Hematopoietic multipotent progenitor cell (in vitro differentiated cells): Measurements from ENCODE around the gene MMP25. TPM values are rescaled to one million over a fixed set of nuclear protein-coding genes. Genes with fewer than 3 reads are reported as not detected.
A peak's percentile ranks its signal among the peaks of the same experiment; 100 is the strongest.

Experiments
- DNase-seq, 3 donors: peaks; one replicate each; pipeline ENCODE4 v3.0.0-alpha.2; 2011 to 2015; ENCODE audit warnings: low read depth in 2 of 3, low spot score in 2 of 3
- total RNA-seq: library from RNA; depleted of rRNA; stranded (reverse); fragments of >200 nt; gene quantifications from one replicate; pipeline ENCODE4 v1.2.3, GENCODE V29; 2012

MMP25 gene
- total RNA-seq, 1 donor, result 0.27 TPM

DNA sequence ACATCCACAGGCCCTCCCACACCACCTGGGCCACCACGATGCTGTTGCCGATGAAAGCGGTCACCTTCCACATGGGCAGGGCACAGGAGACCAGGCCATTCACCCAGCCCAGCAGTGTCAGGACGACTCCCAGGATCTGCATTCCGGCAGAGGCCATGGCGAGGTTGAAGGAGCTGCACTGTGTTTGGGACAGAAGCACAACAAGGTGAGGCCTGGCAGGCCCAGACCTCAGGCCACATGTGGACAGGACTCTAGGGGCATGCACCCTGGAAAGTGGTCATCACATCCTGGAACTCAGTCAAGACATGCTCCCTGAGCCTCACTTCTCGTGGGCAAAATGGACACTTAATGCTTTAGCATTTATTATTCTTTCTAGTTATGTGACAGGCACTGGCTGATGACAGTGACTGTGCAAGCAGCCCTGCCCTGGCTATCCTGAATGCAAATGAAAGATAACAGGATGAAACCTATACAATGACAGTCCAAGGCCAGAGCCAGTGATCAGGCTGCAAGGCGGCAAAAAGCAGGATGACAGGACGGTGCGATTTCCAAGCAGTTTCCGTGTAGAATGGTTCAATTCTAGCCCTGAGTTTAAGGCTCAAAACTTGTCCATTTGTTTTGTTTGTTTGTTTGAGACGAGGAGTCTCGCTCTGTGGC, 30.4 kb upstream of the MMP25 start:
- no peak for DNase-seq

GRCh38 chr16:3017344-3017743, 29.0 kb upstream of the MMP25 start:
- DNase-seq, result no peak

DNA sequence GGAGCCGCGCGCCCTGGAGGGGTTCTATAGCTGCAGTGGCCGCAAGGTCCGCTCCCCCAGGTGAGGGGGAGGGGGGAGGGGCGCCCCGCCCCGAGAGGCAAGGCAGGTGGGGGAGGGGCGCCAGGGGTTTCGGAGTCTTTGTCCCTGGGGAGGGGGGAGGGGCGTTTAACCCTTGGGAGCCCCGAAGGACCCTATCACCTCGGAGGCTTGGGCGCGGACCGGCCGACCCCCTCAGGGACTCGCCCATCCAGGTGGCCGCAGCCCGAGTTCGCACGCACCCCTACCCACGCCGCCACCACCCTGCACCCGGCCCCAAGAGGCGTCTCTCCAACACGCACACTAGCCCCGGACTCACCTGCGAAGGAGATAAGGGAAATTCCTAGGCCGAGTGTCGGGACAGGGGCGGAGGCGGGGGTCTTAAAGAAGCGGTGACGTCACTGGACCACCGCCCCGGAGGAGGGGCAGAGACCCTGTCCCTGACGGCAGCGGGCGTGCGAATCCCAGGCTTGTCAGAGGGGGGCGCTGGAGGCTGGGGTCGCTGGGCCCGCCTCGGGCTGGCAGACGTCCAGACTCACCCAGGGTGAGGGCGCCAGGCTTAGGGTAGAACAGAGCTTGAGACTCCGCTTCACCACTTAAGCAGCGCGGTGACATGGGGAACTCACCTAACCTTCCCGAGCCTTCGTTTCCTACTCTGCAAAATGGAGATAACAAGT, 28.4 kb upstream of the MMP25 start, which contains the start of gene CLDN6:
CLDN6 (minus strand) TSS at position 390 of the 713 bp plus-strand sequence. CDS start 2,162 bp downstream, outside the sequence.
- DNase-seq, result peak in 2 of 3 donors; percentile 71 to 72

DNA sequence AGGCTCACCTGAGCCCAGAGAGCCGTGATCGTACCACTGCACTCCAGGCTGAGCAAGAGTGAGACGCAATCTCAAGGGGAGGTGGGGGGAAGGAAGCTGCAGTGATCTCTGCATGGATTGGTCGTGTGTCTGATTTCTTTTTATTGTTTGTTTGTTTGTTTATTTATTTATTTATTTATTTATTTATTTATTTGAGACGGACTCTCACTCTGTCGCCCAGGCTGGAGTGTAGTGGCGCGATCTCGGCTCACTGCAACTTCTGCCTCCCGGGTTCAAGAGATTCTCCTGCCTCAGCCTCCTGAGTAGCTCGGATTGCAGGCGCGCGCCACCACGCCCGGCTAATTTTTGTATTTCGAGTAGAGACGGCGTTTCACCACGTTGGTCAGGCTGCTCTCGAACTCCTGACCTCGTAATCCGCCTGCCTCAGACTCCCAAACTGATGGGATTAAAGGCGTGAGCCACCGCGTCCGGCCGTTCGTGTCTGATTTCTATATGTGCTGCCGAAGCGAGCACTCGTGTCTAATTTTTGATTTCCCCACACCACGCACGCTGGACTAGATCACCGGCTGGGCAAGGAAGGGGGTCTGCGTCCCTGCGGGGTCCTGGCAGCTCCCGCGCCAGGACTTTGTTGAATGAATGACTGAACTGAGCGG, 26.6 kb upstream of the MMP25 start:
- DNase-seq, result no peak

DNA sequence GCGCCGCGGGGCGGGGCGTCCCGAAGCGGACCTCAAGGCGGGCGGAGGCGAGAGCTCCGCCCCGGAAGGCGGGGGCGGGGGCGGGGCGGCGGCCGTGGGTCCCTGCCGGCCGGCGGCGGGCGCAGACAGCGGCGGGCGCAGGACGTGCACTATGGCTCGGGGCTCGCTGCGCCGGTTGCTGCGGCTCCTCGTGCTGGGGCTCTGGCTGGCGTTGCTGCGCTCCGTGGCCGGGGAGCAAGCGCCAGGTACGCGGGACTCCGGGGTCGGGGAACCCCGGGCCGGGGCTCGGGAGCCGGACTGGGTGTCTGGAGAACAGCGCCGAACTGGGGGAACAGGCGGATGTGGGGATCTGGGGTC, 26.1 kb upstream of the MMP25 start, which contains the start of gene TNFRSF12A:
TNFRSF12A (plus strand) TSS at position 122 of the 357 bp plus-strand sequence; CDS start at position 152, 30 bp downstream.
- peak; percentile 52 to 74 (median 74) for DNase-seq

GRCh38 chr16:3020604-3021448, 25.5 kb upstream of the MMP25 start:
- DNase-seq, result peak; percentile 30 to 82 (median 56)

- DNase-seq, result peak in 2 of 3 donors; percentile 69 to 73
Observed at GRCh38 chr16:3021449-3022207, 24.7 kb upstream of the MMP25 start.

GRCh38 chr16:3022208-3022683, 24.1 kb upstream of the MMP25 start:
- peak in 2 of 3 donors; percentile 77 to 79 for DNase-seq

DNA sequence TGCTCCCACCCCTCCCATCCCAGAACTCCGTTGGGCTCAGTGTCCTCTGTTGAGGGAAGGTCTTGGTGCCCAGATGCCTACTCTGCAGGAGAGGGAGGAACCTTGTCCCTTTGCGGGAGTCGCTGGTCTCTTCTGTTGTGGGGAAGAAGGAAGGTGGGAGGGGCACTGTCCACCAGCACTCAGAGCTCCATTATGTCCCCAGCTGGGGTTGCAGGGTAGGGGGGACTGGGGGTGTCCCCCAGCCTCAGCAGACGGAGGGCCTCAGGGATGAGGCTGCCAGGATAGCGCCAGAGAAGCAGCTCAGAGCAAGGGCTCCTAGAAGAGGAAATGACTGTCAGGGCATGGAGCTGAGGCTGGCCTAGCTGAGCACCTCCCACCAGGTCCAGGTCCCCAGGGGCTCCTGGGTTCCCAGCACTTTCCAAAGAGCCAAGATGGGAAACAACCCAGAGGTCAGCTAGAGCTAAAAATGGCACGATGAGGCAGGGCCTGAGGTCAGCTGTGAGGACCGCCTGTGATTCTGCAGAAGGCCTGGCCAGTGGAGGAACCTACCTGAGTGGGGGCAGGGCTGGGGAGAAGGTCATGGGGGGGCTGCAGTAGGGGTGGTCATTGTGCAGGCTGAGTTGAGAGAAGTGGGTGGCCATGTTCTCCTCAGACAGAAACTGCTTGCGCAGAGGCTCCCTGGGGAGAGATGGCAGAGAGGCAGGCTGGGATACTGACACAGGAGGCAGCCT, 23.5 kb upstream of the MMP25 start:
- DNase-seq, result no peak

GRCh38 chr16:3023415-3023668, 23.0 kb upstream of the MMP25 start:
- DNase-seq, result no peak

- DNase-seq, result peak; percentile 93 to 98 (median 97)
Observed at GRCh38 chr16:3023669-3024478, 22.5 kb upstream of the MMP25 start, which contains the start of the genes HCFC1R1 and THOC6. TSS of gene HCFC1R1 (minus strand) at chr16:3023942. CDS start at chr16:3023941, 1 bp downstream. TSS of gene THOC6 (plus strand) at chr16:3024035. CDS start at chr16:3024327, 292 bp downstream.

- no peak for DNase-seq
Observed at GRCh38 chr16:3025032-3026002, 21.0 kb upstream of the MMP25 start.

GRCh38 chr16:3026003-3026378, 20.4 kb upstream of the MMP25 start:
- DNase-seq, result no peak

- no peak for DNase-seq
Observed at GRCh38 chr16:3026609-3027488, 19.5 kb upstream of the MMP25 start.

DNA sequence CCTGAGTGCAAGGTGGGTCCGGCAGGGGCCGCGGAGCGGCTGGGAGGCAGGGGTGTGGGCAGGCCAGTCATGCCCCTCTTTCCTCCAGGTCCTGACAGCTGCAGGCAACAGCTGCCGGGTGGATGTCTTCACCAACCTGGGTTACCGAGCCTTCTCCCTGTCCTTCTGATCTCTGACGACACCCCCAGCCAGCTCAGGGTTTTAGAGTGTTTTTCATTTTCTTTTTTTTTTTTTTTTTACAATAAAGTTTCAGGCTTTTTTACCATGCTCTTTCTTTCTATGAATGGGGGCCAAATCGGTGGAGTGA, 18.9 kb upstream of the MMP25 start:
- DNase-seq, result no peak

GRCh38 chr16:3027983-3028715, 18.2 kb upstream of the MMP25 start:
- peak; percentile 84 to 89 (median 86) for DNase-seq
